Transverse colon (tissue), 4 donors: Measurements from ENCODE around the gene TBK1. TPM values are rescaled to one million over a fixed set of nuclear protein-coding genes. Genes with fewer than 3 reads are reported as not detected.

Experiments used
- DNase-seq: peaks from one replicate; pipeline ENCODE4 v3.0.0-alpha.2; 2019
- H3K27ac ChIP-seq, 4 donors: fragments of 200-600 bp; sonication (generic); 2 replicates each; pipeline ENCODE4 v1.5.1; 2016 to 2018; ENCODE audit warnings: inconsistent platforms in 4 of 4
- H3K27me3 ChIP-seq: fragments of 200-600 bp; sonication (generic); 2 replicates; pipeline ENCODE4 v1.5.1; 2017; ENCODE audit warnings: inconsistent platforms
- H3K36me3 ChIP-seq, 4 donors: fragments of 200-600 bp; sonication (generic); 2 replicates each; pipeline ENCODE4 v1.5.1; 2017 to 2019; ENCODE audit warnings: inconsistent platforms in 4 of 4
- H3K4me1 ChIP-seq, 4 donors: fragments of 200-600 bp; sonication (generic); 2 replicates each; pipeline ENCODE4 v1.5.1; 2017 to 2020; ENCODE audit warnings: inconsistent platforms in 4 of 4
- H3K4me3 ChIP-seq, 4 donors: fragments of 200-600 bp; sonication (generic); 1 replicate in 1 of 4; 2 replicates in 3 of 4; pipeline versions ENCODE4 v1.5.1 to v1.6.1; 2017 to 2019; ENCODE audit warnings: inconsistent platforms in 4 of 4
- H3K9me3 ChIP-seq, 2 donors: fragments of 200-600 bp; sonication (generic); 2 replicates each; pipeline ENCODE4 v1.5.1; 2017 to 2019; ENCODE audit warnings: inconsistent platforms in 2 of 2
- CTCF ChIP-seq, 5 experiments: fragments of 200-600 bp in 3 of 5; fragments of 450-650 bp in 2 of 5; sonication (generic) in 3 of 5; IDR thresholded peaks; 1 replicate in 2 of 5; 2 replicates in 3 of 5; pipeline ENCODE4 v1.5.1; 2016 to 2017; ENCODE audit warnings: antibody characterized with exemption in 5 of 5, inconsistent platforms in 3 of 5, mild to moderate bottlenecking in 2 of 5, moderate library complexity in 1 of 5
- EP300 ChIP-seq: sonication (generic); formaldehyde crosslinking; IDR thresholded peaks from one replicate; pipeline ENCODE4 v1.6.1; 2017; ENCODE audit warnings: antibody characterized with exemption, low read depth
- POLR2A ChIP-seq: fragments of 450-650 bp; IDR thresholded peaks from one replicate; pipeline ENCODE4 v1.6.1; 2016; ENCODE audit warnings: antibody characterized with exemption, mild to moderate bottlenecking, moderate library complexity
- POLR2AphosphoS5 ChIP-seq, 3 donors: sonication (generic); formaldehyde crosslinking; IDR thresholded peaks; one replicate each; pipeline ENCODE4 v1.6.1; 2016; ENCODE audit warnings: antibody characterized with exemption in 3 of 3
- WGBS, 2 donors: methylation state at CpG; one replicate each; pipeline ENCODE4 v1.1.5; 2018; ENCODE audit warnings: low coverage in 1 of 2; 5-methylcytosine and 5-hydroxymethylcytosine counted together
- in situ Hi-C, 4 donors: fragments of 200-750 bp; cut with MboI; loops; one replicate each; pipeline versions ENCODE4 v1.15.0 to v1.15.1; 2017; ENCODE audit warnings: low sequenced_read_pairs in 3 of 4, low pct_ligation_motif_present in 1 of 4, low pct_unique_long_range_greater_than_20kb in 1 of 4
- intact Hi-C: fragments of 100-400 bp; cut with DNase I; formaldehyde crosslinking; loops from one replicate; pipeline ENCODE4 v1.15.1; 2023; ENCODE audit warnings: low total_unique reads
- total RNA-seq, 4 donors: library from RNA; depleted of rRNA; stranded (reverse); fragments of >200 nt; gene quantifications; one replicate each; pipeline ENCODE4 v1.1.0, GENCODE V29; 2016

The TBK1 gene
- total RNA-seq, 4 donors from 2014 or later: 6.4 to 25.9 (median 17.1) TPM

DNA sequence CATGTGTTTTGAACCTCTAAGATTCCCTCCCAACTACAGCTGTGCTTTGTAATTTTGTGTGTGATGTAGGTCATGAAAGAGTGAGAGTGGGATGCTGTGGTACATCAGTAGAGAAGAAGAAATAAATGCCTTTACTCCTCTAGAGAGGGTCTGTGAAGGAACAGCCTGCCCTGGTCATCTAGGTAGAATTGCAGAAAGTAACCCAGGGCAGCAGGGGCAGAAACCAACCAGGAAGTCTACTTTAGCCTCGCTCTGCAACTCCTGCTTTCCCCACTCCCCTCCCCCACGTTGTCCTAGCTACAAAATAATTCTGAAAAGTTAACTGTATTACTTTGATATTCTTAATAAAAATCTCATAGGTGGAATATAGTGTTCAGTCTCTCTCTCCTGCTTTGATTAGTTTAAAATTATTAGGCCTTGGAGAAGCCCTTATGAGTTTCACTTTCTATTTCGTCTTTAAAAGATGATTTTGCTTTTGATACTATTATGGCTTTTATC is 7.5 kb downstream of the TBK1 start:
- 37 to 48% methylated on average over 3 of the region's 3 CpGs for WGBS, 2 donors
- H3K9me3 ChIP-seq: no peaks in the 10 kb centered on the region
- in situ Hi-C loops: no loop called here
- H3K4me1 ChIP-seq: peaks cover 3 to 23% (median 12%) of the 10 kb centered on the region in 4 donors
- H3K27me3 ChIP-seq: no peaks in the 10 kb centered on the region
- H3K36me3 ChIP-seq: peaks cover 0 to 7% (median 3%) of the 10 kb centered on the region in 4 donors
- TF ChIP-seq CTCF (IDR thresholded peaks at IDR 0.05) (no peak), POLR2A (no peak), POLR2AphosphoS5 (IDR thresholded peaks at IDR 0.05) (no peak)
- peak overlapping the region; percentile 54 to 64 (median 58) for H3K27ac ChIP-seq
- peak overlapping the region in 2 of 4 donors; percentile 6 to 21 for H3K4me3 ChIP-seq
- DNase-seq: no peak
- intact Hi-C loops: no loop called here

- WGBS, 2 donors: 71 to 72% methylated on average over 2 of the region's 2 CpGs
- Histone ChIP-seq H3K4me1 (peaks cover 3 to 18% (median 12%) of the 10 kb centered on the region in 4 donors), H3K9me3 (no peaks in the 10 kb centered on the region), H3K27ac (no peak overlapping the region), H3K27me3 (no peaks in the 10 kb centered on the region), H3K4me3 (no peak overlapping the region), H3K36me3 (peaks cover 0 to 28% (median 10%) of the 10 kb centered on the region in 4 donors)
- TF ChIP-seq POLR2A (no peak), EP300 (no peak), POLR2AphosphoS5 (IDR thresholded peaks at IDR 0.05) (no peak), CTCF (IDR thresholded peaks at IDR 0.05) (no peak)
- in situ Hi-C loops (no loop called here), intact Hi-C loops (no loop called here)
- DNase-seq: no peak
Measured at GRCh38 chr12:64461634-64462414, 9.9 kb downstream of the TBK1 start.

GRCh38 chr12:64466178-64466577 is 14.3 kb downstream of the TBK1 start:
- Histone ChIP-seq H3K36me3 (peaks cover 0 to 39% (median 17%) of the 10 kb centered on the region in 4 donors), H3K4me1 (no peaks in the 10 kb centered on the region), H3K27me3 (no peaks in the 10 kb centered on the region), H3K9me3 (no peaks in the 10 kb centered on the region), H3K27ac (no peak overlapping the region), H3K4me3 (no peak overlapping the region)
- DNase-seq: no peak
- in situ Hi-C loops: no loop called here
- TF ChIP-seq POLR2A (no peak), POLR2AphosphoS5 (IDR thresholded peaks at IDR 0.05) (no peak), CTCF (IDR thresholded peaks at IDR 0.05) (no peak), EP300 (no peak)
- intact Hi-C loops: no loop called here

GRCh38 chr12:64468966-64469365 is 17.0 kb downstream of the TBK1 start:
- WGBS, 2 donors: 78% methylated on average over 5 of the region's 5 CpGs; no CpG with 5 or more reads in 1 of the 2 donors
- Histone ChIP-seq H3K4me1 (no peaks in the 10 kb centered on the region), H3K4me3 (no peak overlapping the region), H3K9me3 (no peaks in the 10 kb centered on the region), H3K27ac (no peak overlapping the region), H3K27me3 (no peaks in the 10 kb centered on the region), H3K36me3 (peaks cover 0 to 47% (median 22%) of the 10 kb centered on the region in 4 donors)
- intact Hi-C loops: no loop called here
- no peak for DNase-seq
- in situ Hi-C loops: no loop called here
- TF ChIP-seq POLR2AphosphoS5 (IDR thresholded peaks at IDR 0.05): no peak
- TF ChIP-seq CTCF (IDR thresholded peaks at IDR 0.05): no peak
